Measurements from ENCODE around the gene STAG2.
A peak's percentile ranks its signal among the peaks of the same experiment; 100 is the strongest.

The STAG2 gene

DNA sequence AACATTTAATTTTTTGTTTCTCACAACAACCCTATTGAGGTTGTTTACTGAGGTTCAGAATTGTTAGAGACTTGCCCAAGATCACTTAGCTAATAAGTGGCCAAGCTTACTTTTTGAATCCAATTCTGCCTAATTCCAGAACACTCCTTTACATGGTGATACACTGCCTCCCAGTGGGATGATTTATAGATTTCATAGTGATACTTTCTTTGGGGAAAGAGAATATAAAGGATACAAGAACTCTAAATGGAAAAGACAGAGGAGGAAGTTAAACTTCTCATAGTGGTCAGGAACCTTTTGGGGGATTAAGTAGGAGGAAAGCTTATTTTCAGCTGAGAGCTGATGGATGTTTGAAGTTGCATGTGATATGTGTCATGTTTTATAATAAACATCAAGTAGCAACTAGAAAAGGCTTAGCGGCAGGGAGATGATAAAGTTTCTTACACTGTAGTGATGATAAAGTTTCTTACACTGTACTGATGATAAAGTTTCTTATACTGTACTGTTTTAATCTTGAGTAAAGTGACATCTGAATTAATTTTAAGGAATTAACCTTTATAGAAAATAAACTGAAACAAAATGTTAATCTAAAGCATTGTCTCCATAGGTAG, 15.3 kb downstream of the STAG2 start:
- peak; percentile 17 for DNase-seq

DNA sequence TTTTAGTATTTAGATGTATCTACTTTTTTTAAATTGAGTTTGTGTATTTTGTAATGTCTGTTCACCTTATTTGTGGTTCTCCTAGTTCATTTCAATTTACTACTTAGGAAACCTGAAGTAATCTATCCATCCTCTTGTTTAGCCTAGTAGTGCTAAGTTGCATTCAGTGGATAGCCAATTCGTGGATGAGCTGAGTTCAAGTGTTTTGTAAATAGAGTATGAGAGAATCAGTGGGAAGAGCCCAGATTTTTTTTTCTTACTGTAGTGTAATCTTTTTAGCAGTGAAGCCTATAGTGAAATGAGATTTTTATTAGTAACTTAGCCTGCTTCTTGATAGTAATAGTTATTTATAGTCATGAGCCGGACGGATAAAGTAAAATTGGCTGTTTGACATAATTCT, 21.7 kb downstream of the STAG2 start:
- no peak for DNase-seq

DNA sequence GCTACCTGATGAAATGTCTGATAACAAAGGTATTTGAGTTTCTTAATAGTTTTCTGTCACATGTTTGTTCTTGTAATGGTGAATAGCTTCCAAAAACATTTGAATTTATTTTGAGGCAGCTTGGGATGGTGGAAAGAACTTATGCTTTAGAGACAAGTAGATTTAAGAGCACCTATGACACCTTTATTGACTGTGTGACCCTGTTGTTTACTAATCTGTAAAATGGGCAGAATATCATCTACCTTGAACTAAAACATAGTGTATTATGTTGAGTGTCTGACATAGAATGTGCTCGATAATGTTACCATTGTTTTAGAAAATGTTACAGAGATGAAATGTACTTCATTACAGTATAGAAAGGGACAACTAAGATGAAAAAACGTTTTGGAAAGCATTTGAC, 24.9 kb downstream of the STAG2 start:
- no peak for DNase-seq

DNA sequence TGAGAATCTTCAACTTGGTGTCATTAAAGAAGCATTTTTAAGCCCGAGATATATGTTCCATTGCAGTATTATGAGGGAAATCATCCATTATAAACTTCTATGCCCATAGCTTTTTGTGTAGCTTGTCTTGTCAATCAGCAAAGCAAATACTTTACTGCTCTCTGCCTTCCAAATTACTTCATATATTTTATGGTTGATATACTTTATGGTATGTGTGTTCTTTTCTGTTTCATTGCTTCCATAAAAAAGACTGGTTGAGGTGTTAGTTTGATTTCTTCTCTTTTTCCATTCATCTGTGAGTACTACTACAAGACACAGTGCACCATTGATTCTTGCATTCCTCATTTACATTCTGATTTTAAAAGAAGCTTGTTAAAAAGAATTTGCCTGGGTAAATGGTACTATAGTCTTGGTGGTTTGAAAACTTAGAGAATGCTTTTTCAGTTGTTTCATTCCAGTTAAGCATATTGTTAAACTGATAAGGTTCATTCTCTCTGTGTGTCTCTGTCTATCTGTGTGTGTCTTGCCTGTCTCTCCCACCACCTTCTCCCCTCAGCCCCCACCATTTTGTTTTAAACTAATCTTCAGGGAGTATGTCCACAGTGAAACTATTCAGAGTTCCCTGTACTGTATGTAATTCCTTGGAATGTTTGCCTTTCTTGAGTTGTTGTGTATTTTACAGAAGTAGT, 27.1 kb downstream of the STAG2 start:
- DNase-seq: no peak

DNA sequence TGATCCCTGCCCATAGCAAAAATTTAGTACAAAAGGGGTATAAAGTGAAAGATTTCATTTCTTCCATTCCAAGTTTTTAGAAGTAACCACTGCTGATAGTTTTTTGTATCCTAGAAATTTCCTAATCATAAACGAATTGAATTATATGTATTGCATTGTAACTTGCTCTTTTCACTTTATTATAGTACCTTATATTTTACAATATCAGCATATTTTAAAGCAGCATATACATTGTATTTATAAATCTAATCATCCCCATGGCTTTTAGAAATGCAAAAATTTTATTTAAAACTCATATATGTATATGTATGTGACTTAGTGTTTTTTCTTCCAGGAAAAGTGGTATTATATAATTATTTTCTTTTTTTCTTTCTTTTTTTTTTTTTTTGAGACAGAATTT, 27.7 kb downstream of the STAG2 start:
- no peak for DNase-seq

DNA sequence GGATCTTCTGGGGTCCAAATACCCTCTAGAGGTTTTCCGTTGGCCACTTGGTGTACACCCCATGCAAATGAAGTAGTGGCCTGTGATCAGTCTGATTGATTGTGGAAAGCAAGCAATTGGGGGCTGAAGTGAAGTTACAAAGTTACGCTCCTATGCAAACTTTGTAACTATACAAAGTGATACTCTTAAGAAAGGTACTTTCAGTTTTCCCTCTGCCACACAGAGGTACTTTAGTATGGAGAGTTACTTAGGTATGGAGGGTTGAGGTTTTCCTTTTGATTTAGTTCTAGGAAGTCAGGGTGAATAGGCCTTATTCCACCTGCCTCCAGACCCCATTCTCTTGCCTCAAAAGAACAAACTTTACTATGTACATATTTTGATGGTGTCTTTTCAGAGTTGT, 28.7 kb downstream of the STAG2 start:
- DNase-seq: no peak

DNA sequence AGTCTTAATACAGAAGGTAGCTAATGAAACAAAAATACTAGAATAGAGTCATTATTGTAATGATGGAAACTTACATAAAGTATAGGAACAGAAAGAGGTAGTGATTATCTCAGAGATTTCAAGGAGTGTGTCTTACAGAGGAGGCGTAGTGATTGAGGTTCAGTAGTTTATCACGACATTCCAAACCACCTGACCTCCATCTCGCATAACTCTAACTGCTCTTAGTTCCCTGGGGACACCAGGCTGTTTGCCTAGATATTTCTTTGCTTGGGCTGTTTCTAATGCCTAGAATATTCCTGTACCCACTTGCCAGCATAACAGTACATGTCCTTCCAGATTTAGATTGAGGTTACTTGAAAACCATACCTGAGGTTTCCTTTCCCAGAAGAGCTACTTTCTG, 29.1 kb downstream of the STAG2 start:
- DNase-seq: no peak

DNA sequence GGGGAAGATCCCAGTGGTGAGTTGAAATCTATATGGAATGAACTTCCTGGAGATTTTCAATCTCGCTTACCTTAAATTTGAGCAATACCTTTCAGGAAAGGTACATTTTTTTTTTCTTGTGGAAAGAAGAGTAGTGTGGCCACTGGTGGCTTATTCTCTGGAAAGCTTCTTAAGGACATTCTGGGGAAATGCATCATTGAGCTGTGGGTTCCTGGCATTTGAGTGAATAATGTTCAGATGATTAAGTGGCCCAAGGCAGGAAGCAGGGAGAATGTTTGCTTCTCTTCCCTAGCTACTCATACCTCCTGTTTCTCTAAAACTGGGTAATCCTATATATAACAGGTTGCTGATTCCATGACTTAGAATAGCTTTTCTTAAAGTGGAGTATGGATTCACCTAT, 31.8 kb downstream of the STAG2 start:
- no peak for DNase-seq

DNA sequence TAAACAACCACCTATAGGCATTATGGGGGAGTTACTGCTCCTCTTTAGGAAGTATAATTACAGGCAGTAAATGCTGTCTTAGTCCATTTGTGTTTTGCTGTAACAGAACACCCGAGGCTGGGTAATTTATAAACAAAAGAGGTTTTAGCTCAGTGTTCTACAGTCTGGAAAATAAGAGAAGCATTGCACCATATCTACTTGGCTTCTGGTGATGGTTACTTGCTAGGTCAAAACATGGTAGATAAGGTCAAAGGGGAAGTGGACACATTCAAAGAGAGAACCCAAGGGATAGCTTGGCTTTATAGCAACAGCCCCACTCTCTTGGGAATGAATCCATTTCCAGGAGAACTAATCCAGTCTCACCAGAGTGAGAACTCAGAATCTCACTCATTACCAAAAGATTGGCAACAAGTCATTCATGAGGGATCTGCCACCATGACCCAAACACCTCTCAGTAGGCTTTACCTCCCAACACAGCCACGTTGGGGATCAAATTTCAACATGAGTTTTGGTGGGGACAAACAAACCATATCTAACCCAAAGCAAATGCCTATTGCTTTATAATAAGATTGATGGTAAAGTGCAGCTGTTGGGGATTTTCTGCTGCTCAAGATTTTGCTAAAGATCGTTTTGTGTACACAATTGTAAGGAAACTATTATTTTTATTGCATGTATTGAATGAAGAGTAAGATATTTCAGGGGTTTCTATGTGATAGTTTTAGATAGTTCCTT, 32.6 kb downstream of the STAG2 start:
- no peak for DNase-seq

- DNase-seq: no peak
Measured at GRCh38 chrX:123994730-123995129, 33.2 kb downstream of the STAG2 start.

- no peak for DNase-seq
Measured at GRCh38 chrX:124001581-124001980, 40.1 kb downstream of the STAG2 start.

DNA sequence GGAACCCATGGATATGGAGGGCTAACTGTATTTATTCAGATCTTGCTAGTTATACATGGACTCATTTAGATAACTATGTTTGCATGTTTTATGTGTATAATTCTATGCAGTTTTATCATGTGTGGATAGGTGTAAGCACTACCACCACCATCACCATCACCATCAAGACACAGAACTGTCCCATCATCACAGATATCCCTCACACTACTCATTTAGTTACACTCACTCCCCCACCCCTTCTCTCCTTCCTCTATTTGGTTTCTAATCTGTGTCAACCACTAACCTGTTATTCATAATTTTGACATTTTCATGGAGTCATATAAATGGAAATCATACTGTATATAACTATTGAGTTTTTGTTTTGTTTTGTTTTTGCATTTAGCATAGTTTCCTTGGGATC, 43.7 kb downstream of the STAG2 start:
- no peak for DNase-seq

- DNase-seq: no peak
Measured at GRCh38 chrX:124010157-124010556, 48.7 kb downstream of the STAG2 start.

DNA sequence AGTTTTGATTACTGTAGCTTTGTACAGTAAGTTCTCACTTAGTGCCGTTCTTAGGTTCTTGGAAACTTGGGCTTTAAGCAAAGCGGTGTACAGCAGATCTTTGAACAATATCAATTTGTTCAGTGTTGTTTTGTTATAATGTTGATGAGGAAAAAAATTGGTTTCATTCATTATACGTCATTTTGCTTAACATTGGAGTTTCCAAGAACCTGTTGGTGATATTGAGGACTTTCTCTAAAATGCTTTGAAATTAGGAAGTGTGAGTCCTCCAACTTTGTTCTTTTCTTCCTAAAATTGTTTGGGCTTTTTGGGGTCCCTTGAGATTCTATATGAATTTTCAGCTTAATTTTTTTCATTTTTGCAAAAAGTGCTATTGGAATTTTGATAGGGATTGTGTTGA, 49.1 kb downstream of the STAG2 start:
- no peak for DNase-seq

DNA sequence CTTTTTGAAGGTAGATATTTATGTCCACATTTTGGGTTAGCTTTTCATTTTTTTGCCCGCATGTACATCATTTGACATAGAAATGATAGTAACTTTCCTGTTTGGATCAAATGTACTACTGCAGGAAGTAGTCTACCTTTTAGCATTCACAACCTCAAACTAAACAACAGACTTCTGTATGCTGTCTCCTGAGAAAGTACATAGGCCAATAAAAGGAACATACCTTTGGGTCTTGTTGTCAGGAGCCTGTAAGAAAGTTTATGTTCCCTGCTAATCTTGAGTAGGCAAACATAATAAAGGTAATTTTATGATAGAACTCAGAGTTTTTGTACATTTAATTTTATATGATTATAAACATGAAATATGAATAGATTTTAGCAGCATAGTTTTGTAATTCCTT, 54.2 kb downstream of the STAG2 start:
- DNase-seq: no peak

DNA sequence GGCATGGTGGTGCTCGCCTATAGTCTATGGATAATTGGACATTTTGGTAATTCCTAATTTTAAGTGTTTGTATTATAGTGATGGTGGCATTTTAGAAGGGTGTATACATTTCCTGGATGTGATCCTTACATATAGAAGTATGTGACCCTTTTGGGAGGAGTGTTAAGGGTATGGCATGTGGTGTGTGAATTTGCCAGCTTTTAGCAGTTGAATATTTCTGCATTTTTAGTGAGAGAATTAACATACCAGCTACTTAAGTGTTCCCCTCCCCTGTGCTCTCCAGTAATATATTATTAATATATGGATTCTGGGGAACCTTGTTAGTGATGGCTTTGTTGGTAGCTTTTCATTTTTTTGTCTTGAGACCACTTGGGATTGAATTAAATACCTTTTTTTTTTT, 55.3 kb downstream of the STAG2 start:
- no peak for DNase-seq

GRCh38 chrX:124018023-124018422, 56.5 kb downstream of the STAG2 start:
- DNase-seq: no peak

- no peak for DNase-seq
Measured at GRCh38 chrX:124023838-124024238, 62.3 kb downstream of the STAG2 start.

DNA sequence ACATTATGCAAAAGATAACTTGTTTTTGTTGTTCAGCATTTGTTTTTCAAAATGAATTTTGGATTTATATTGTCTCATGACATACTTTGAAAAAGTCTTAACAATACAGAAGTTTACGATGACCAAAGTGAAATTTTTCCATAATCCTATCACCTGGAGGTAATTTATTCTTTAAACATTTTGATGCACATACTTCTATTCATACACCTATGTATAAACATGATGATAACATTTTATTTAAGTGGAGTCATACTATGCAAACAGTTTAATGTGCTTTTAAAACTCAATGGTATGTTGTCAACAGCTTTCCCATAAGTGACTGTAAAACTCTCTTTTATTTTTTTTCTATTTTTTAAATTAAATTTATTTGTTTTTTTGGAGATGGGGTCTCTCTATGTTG, 65.0 kb downstream of the STAG2 start:
- no peak for DNase-seq

- no peak for DNase-seq
Measured at GRCh38 chrX:124028182-124028581, 66.7 kb downstream of the STAG2 start.

GRCh38 chrX:124030520-124030919, 69.0 kb downstream of the STAG2 start:
- no peak for DNase-seq

DNA sequence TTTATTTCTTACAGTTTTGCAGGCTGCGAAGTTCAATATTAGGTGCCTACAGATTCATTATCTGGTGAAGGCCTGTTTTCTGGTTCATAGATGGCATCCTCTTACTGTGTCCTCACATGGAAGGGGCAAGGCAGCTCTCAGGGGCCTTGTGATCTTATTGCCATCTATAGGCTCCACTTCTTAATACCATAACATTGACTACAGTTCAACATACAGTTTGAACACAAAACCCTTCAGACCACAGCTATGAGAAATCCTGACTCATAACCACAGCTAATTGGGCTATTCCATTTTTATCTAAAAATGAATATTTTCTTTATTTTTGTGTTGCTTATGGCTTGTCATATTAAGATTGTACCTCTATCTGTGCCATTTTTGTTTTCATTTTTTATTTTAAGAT, 72.3 kb downstream of the STAG2 start:
- DNase-seq: no peak

GRCh38 chrX:124035657-124036056, 74.2 kb downstream of the STAG2 start:
- DNase-seq: no peak

GRCh38 chrX:124042042-124042441, 80.5 kb downstream of the STAG2 start:
- DNase-seq: no peak
